WTC11 (cell line): ENCODE data around the gene MED26.

ENCODE experiments used
- MAX ChIP-seq: sonication (generic); formaldehyde crosslinking; IDR thresholded peaks from 2 replicates; pipeline ENCODE4 v1.8.0; 2022; ENCODE audit warnings: mild to moderate bottlenecking, missing genetic modification reagents
- MLX ChIP-seq: sonication (generic); formaldehyde crosslinking; IDR thresholded peaks from 2 replicates; pipeline ENCODE4 v1.8.1; 2023; ENCODE audit warnings: mild to moderate bottlenecking, missing genetic modification reagents, moderate library complexity
- TCF7 ChIP-seq: sonication (generic); formaldehyde crosslinking; IDR thresholded peaks from 2 replicates; pipeline ENCODE4 v1.8.0; 2022; ENCODE audit warnings: mild to moderate bottlenecking, low read depth, missing genetic modification reagents, moderate library complexity
- ZNF219 ChIP-seq: sonication (generic); formaldehyde crosslinking; IDR thresholded peaks from 2 replicates; pipeline ENCODE4 v1.8.0; 2023; ENCODE audit warnings: missing genetic modification reagents, mild to moderate bottlenecking, borderline replicate concordance
- TF ChIP-seq, protein P1 (sequence below): fragments of 200-600 bp; IDR thresholded peaks from 2 replicates; pipeline ENCODE4 v1.8.0; 2022; ENCODE audit warnings: antibody characterized with exemption
- TF ChIP-seq, protein P2 (sequence below): sonication (generic); formaldehyde crosslinking; conservative IDR thresholded peaks from 2 replicates; pipeline ENCODE4 v1.8.1; 2023; ENCODE audit warnings: mild to moderate bottlenecking, low read depth, missing genetic modification reagents, moderate library complexity

DNA sequence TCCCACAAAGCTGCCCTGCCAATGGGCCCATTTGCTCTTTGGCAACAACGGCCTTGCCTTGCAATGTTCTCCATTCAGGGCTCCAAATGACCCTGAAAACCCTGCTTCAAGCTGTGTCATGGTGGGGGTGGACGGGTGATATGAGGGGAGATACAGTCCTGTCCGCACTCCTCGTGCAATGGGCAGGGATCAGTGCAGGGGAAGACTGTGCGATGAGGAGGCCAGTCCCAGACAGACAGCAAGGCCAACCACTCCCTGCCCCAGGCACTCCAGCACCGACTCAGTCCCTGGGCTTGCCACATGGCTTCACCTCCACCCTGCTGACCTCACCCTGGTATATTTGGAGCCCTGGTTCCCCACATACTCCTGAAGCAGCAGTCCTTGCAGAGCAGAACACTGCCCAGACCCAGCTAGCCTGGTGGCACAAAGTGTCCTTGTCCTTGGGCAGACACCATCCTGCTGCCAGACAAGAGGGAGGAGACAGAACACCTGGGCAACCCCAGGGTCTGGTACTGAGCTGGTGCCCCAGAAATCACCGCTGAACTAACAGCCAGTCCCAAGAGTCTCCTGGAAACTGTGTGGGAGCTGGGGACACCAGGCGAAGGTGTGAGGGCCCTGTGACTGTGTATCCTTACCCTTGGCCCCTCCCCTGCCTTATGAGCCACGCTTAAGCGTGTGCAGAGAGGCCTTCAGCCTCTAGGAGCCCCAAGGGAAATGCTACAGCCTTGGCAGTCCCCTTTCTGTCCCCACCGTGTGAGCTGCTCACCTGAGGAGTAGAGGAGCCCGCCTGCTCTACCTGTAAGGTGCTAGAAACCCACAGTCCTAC is 46.6 kb downstream of the MED26 start:
- TF ChIP-seq ZNF219 (CRISPR knock-in tag): no peak
- TF ChIP-seq, protein P1, sequence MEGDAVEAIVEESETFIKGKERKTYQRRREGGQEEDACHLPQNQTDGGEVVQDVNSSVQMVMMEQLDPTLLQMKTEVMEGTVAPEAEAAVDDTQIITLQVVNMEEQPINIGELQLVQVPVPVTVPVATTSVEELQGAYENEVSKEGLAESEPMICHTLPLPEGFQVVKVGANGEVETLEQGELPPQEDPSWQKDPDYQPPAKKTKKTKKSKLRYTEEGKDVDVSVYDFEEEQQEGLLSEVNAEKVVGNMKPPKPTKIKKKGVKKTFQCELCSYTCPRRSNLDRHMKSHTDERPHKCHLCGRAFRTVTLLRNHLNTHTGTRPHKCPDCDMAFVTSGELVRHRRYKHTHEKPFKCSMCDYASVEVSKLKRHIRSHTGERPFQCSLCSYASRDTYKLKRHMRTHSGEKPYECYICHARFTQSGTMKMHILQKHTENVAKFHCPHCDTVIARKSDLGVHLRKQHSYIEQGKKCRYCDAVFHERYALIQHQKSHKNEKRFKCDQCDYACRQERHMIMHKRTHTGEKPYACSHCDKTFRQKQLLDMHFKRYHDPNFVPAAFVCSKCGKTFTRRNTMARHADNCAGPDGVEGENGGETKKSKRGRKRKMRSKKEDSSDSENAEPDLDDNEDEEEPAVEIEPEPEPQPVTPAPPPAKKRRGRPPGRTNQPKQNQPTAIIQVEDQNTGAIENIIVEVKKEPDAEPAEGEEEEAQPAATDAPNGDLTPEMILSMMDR: no peak
- no peak for TF ChIP-seq TCF7
- TF ChIP-seq MAX (CRISPR knock-in tag): no peak
- no peak for TF ChIP-seq MLX
- TF ChIP-seq, protein P2, sequence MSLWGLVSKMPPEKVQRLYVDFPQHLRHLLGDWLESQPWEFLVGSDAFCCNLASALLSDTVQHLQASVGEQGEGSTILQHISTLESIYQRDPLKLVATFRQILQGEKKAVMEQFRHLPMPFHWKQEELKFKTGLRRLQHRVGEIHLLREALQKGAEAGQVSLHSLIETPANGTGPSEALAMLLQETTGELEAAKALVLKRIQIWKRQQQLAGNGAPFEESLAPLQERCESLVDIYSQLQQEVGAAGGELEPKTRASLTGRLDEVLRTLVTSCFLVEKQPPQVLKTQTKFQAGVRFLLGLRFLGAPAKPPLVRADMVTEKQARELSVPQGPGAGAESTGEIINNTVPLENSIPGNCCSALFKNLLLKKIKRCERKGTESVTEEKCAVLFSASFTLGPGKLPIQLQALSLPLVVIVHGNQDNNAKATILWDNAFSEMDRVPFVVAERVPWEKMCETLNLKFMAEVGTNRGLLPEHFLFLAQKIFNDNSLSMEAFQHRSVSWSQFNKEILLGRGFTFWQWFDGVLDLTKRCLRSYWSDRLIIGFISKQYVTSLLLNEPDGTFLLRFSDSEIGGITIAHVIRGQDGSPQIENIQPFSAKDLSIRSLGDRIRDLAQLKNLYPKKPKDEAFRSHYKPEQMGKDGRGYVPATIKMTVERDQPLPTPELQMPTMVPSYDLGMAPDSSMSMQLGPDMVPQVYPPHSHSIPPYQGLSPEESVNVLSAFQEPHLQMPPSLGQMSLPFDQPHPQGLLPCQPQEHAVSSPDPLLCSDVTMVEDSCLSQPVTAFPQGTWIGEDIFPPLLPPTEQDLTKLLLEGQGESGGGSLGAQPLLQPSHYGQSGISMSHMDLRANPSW (CRISPR knock-in tag): no peak
